ENCODE measurements around the gene TMBIM1. TPM values are rescaled to one million over a fixed set of nuclear protein-coding genes. Genes with fewer than 3 reads are reported as not detected.

TMBIM1 gene
- total RNA-seq, 3 donors from 2014 or later, result 168 to 330 (median 170) TPM

- peaks cover 13% of the 10 kb centered on the region for H3K36me3 ChIP-seq
- peaks cover 3 to 27% of the 10 kb centered on the region in 2 donors for H3K4me1 ChIP-seq
- H3K27ac ChIP-seq, result peak overlapping the region; percentile 10 to 61
- H3K9me3 ChIP-seq, result no peaks in the 10 kb centered on the region
- no peaks in the 10 kb centered on the region for H3K27me3 ChIP-seq
- TF ChIP-seq, protein P1, sequence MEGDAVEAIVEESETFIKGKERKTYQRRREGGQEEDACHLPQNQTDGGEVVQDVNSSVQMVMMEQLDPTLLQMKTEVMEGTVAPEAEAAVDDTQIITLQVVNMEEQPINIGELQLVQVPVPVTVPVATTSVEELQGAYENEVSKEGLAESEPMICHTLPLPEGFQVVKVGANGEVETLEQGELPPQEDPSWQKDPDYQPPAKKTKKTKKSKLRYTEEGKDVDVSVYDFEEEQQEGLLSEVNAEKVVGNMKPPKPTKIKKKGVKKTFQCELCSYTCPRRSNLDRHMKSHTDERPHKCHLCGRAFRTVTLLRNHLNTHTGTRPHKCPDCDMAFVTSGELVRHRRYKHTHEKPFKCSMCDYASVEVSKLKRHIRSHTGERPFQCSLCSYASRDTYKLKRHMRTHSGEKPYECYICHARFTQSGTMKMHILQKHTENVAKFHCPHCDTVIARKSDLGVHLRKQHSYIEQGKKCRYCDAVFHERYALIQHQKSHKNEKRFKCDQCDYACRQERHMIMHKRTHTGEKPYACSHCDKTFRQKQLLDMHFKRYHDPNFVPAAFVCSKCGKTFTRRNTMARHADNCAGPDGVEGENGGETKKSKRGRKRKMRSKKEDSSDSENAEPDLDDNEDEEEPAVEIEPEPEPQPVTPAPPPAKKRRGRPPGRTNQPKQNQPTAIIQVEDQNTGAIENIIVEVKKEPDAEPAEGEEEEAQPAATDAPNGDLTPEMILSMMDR (IDR thresholded peaks at IDR 0.05), result no peak
- TF ChIP-seq POLR2A (IDR thresholded peaks at IDR 0.05) (no peak), POLR2AphosphoS5 (IDR thresholded peaks at IDR 0.05) (no peak)
- no peak for DNase-seq (ENCODE audit: low spot score in 2 of 2)
- H3K4me3 ChIP-seq, result no peak overlapping the region
- intact Hi-C loops (cut with DNase I; ENCODE audit: low total_unique reads), result no loop called here
Observed at GRCh38 chr2:218278531-218279360, 13.6 kb downstream of the TMBIM1 start.

- Histone ChIP-seq H3K4me1 (peaks cover 3 to 19% of the 10 kb centered on the region in 2 donors), H3K36me3 (peaks cover 13% of the 10 kb centered on the region), H3K27me3 (no peaks in the 10 kb centered on the region), H3K4me3 (no peak overlapping the region), H3K9me3 (no peaks in the 10 kb centered on the region), H3K27ac (peak overlapping the region; percentile 10 to 61)
- DNase-seq (ENCODE audit: low spot score in 2 of 2), result no peak
- intact Hi-C loops (cut with DNase I; ENCODE audit: low total_unique reads), result no loop called here
- TF ChIP-seq, protein P1 (IDR thresholded peaks at IDR 0.05), result no peak
- no peak for TF ChIP-seq POLR2A (IDR thresholded peaks at IDR 0.05)
- TF ChIP-seq POLR2AphosphoS5 (IDR thresholded peaks at IDR 0.05), result no peak
Observed at GRCh38 chr2:218277921-218278320, 14.4 kb downstream of the TMBIM1 start.

DNA sequence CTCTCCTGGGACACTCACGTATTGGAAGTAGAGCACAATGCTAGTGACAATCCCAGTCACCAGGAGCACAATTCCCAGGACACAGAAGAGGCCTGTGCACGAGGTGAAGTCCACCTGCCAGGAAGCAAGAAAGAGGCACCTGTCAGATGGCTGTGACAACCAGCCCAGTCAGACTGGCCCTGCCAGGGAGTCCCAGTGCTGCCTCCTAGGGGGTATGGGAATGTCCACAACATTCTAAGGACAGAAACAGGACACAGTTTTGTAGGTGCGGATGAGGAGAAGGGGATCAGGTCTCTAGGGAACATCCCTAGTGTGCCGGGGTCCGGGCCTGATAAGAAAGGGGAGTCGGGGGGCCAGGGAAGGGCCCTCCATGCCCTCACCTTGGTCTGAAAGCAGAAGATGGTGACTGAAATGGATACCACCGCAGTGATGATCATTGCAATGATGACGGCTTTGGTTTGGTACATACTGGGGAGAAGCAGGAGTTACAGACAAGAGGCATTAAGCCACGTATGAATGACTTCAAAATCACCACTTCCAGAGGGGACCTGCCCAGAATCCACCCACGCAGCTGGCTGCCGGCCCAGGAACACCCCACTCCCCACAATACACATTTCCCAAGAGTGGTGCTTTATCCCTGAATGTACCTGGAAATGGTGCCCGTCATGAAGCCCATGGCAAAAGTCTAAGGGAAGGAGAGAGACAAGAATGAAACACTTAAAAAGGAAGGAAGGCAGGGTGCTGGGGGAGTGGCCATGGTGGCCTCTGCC, 15.1 kb downstream of the TMBIM1 start:
- H3K4me3 ChIP-seq, result no peak overlapping the region
- H3K36me3 ChIP-seq, result peaks cover 13% of the 10 kb centered on the region
- no peak for DNase-seq (ENCODE audit: low spot score in 2 of 2)
- no peak for TF ChIP-seq POLR2AphosphoS5 (IDR thresholded peaks at IDR 0.05)
- TF ChIP-seq, protein P1 (IDR thresholded peaks at IDR 0.05), result peak in 1 of 3 donors; percentile 16
- TF ChIP-seq POLR2A (IDR thresholded peaks at IDR 0.05), result no peak
- intact Hi-C loops (cut with DNase I; ENCODE audit: low total_unique reads), result no loop called here
- H3K9me3 ChIP-seq, result no peaks in the 10 kb centered on the region
- peaks cover 6 to 17% of the 10 kb centered on the region in 2 donors for H3K4me1 ChIP-seq
- H3K27ac ChIP-seq, result peak overlapping the region; percentile 10 to 61
- H3K27me3 ChIP-seq, result no peaks in the 10 kb centered on the region

GRCh38 chr2:218275371-218276072, 16.8 kb downstream of the TMBIM1 start:
- peaks cover 8 to 14% of the 10 kb centered on the region in 2 donors for H3K4me1 ChIP-seq
- H3K4me3 ChIP-seq, result no peak overlapping the region
- DNase-seq (ENCODE audit: low spot score in 2 of 2), result no peak
- no peaks in the 10 kb centered on the region for H3K9me3 ChIP-seq
- H3K27ac ChIP-seq, result peak overlapping the region; percentile 21 to 61
- H3K27me3 ChIP-seq, result no peaks in the 10 kb centered on the region
- H3K36me3 ChIP-seq, result peaks cover 13% of the 10 kb centered on the region
- intact Hi-C loops (cut with DNase I; ENCODE audit: low total_unique reads), result no loop called here
- TF ChIP-seq, protein P1 (IDR thresholded peaks at IDR 0.05), result no peak
- no peak for TF ChIP-seq POLR2A (IDR thresholded peaks at IDR 0.05)
- TF ChIP-seq POLR2AphosphoS5 (IDR thresholded peaks at IDR 0.05), result no peak

Measured in breast epithelium (tissue), 4 donors.